Neural progenitor cell (in vitro differentiated cells): Measurements from ENCODE around the gene CHMP6.

Source experiments
- EZH2 ChIP-seq: fragments of 200-600 bp; sonication (generic); IDR thresholded peaks from 2 replicates; pipeline ENCODE4 v1.6.1; 2017; ENCODE audit warnings: antibody characterized with exemption, mild to moderate bottlenecking, moderate library complexity
- TF ChIP-seq, protein P1 (sequence below): fragments of 200-600 bp; sonication (generic); IDR thresholded peaks from 2 replicates; pipeline ENCODE4 v1.5.1; 2017; ENCODE audit warnings: antibody characterized with exemption, mild to moderate bottlenecking

DNA sequence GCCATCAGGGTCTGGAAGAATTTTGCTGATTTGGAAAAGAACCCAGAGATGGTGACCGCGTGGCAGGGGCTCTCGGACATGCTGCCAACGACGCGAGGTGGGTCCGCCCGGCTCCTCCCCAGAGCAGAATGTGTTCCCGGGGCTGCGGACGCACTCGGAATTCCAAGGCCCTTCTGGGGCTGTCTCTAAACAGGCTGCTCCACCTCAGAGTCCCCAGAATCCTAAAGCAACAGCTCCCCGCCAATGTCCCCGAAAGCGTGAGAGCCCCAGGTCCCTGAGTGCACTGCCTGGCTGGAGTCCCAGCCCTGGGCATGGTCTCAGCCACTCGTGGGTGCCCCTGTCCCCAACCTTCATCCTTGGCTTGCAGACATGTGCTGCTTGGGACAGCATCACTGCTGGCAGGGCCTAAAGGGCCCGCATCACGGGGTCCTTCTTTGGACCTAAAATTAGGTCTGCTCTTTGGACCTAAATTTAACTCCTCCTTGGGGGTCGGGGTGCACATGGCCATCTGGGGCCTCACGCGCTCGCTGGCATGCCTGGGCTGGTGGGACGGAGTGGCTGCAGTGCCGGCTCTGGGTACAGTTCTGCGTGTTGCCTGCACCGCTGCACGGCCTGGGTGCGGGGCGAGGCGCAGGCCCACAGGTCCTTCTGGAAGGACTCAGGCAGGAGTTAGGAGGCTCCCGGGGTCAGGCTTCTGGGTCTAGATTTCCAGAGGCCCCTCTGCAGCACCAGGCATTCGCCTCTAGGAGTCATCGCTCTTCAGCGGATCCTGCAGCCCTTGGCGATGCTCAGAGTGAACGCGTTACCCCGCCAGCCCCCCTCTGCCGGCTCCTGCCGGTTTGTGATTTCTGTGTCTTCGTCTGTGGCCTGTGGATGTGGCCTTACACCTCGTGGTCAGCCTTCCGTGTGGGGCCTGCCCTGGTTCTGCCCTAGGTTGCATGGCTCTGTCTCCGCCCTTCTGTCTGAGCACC, 41.9 kb upstream of the CHMP6 start:
- TF ChIP-seq, protein P1, sequence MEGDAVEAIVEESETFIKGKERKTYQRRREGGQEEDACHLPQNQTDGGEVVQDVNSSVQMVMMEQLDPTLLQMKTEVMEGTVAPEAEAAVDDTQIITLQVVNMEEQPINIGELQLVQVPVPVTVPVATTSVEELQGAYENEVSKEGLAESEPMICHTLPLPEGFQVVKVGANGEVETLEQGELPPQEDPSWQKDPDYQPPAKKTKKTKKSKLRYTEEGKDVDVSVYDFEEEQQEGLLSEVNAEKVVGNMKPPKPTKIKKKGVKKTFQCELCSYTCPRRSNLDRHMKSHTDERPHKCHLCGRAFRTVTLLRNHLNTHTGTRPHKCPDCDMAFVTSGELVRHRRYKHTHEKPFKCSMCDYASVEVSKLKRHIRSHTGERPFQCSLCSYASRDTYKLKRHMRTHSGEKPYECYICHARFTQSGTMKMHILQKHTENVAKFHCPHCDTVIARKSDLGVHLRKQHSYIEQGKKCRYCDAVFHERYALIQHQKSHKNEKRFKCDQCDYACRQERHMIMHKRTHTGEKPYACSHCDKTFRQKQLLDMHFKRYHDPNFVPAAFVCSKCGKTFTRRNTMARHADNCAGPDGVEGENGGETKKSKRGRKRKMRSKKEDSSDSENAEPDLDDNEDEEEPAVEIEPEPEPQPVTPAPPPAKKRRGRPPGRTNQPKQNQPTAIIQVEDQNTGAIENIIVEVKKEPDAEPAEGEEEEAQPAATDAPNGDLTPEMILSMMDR, result peak; percentile 39
- no peak for TF ChIP-seq EZH2
